ENCODE results near the gene LRRN2. TPM values are rescaled to one million over a fixed set of nuclear protein-coding genes. Genes with fewer than 3 reads are reported as not detected.

LRRN2 gene
- total and polyA plus RNA-seq, 2 donors (not counting 3 experiments of a cell fraction or from before 2014, with no cell fraction given) = not detected

GRCh38 chr1:204598319-204598969 is 87.1 kb downstream of the LRRN2 start:
- Histone ChIP-seq H4K20me1 (replicated peaks; ENCODE audit: control insufficient read depth, extremely low read depth, insufficient read depth, low read length) (no peaks in the 10 kb centered on the region), H3K4me2 (ENCODE audit: insufficient read depth, low read length) (no peak overlapping the region), H3K4me1 (ENCODE audit: control insufficient read depth, extremely low read depth, insufficient read depth, low read length) (no peaks in the 10 kb centered on the region), H3K9me3 (replicated peaks; ENCODE audit: control insufficient read depth, insufficient read depth, low read length) (no peaks in the 10 kb centered on the region), H2AFZ (ENCODE audit: low read depth, low read length) (no peak overlapping the region), H3K36me3 (ENCODE audit: control insufficient read depth in 2 of 2, extremely low read depth in 1 of 2, insufficient read depth in 2 of 2, low read length in 2 of 2) (no peaks in the 10 kb centered on the region), H3K9me1 (replicated peaks; ENCODE audit: control insufficient read depth, extremely low read depth, insufficient read depth, low read length) (no peaks in the 10 kb centered on the region), H3K4me3 (replicated peaks in 1 of 3; ENCODE audit: insufficient read depth in 1 of 3, low read depth in 1 of 3, low read length in 3 of 3) (no peak overlapping the region), H3K79me2 (ENCODE audit: control insufficient read depth, insufficient read depth, low read length) (no peaks in the 10 kb centered on the region), H3K27me3 (ENCODE audit: control insufficient read depth in 2 of 2, insufficient read depth in 2 of 2, low read length in 2 of 2) (peaks cover 16 to 27% of the 10 kb centered on the region in 2 experiments), H3K27ac (ENCODE audit: insufficient read depth, low read depth, low read length) (no peak overlapping the region), H3K9ac (replicated peaks; ENCODE audit: extremely low read depth, insufficient read depth, low read length) (no peak overlapping the region)
- TF ChIP-seq MYC (IDR thresholded peaks at IDR 0.05; ENCODE audit: low read depth, low read length) (no peak), FOS (IDR thresholded peaks at IDR 0.05; ENCODE audit: borderline replicate concordance, insufficient read depth, low read length) (no peak), POLR2AphosphoS5 (IDR thresholded peaks at IDR 0.05; ENCODE audit: insufficient read depth, low read depth, low read length) (no peak), GATA2 (IDR thresholded peaks at IDR 0.05; ENCODE audit: insufficient read depth, insufficient read length, low read depth, low read length) (no peak), CTCF (IDR thresholded peaks at IDR 0.05; ENCODE audit: extremely low read depth in 1 of 2, insufficient read depth in 1 of 2, low read depth in 1 of 2, low read length in 2 of 2) (no peak), JUN (IDR thresholded peaks at IDR 0.05; ENCODE audit: borderline replicate concordance, insufficient read depth, insufficient read length, low read depth) (no peak), MAX (IDR thresholded peaks at IDR 0.05; ENCODE audit: insufficient read depth, insufficient read length) (no peak), EZH2 (IDR thresholded peaks at IDR 0.05; ENCODE audit: borderline replicate concordance, low read depth, low read length, severe bottlenecking) (no peak), POLR2A (IDR thresholded peaks at IDR 0.05; ENCODE audit: low read depth, low read length) (no peak)
- POLR2A ChIA-PET = no interaction called here
- intact Hi-C loops (cut with micrococcal nuclease) = no loop called here
- FAIRE-seq (no peak), DNase-seq (ENCODE audit: low read depth, low spot score) (no peak)
- no TSS peak for BruUV-seq (replicated peaks)
- dilution Hi-C loops (cut with MboI; ENCODE audit: extremely low pct_ligation_motif_present, low sequenced_read_pairs) = no loop called here
- CTCF ChIA-PET = no interaction called here
